HG03521 (cell line): ENCODE data around the gene COX5A.

Source experiments
- ATAC-seq: cut with Tn5 transposase; IDR thresholded peaks from one replicate; pipeline ENCODE4 v1.9.1; 2021; ENCODE audit warnings: mild to moderate bottlenecking, moderate library complexity; ENCODE audit not compliant: unreplicated experiment

The COX5A gene

GRCh38 chr15:74937590-74938371 is at the start of gene COX5A:
COX5A (minus strand) TSS chr15:74938073; CDS start chr15:74938014, 59 bp downstream.
- ATAC-seq: peak; percentile 83

- ATAC-seq: no peak
Measured at GRCh38 chr15:74983725-74984231, 45.9 kb upstream of the COX5A start.

- no peak for ATAC-seq
Measured at GRCh38 chr15:74982183-74982582, 44.3 kb upstream of the COX5A start.

- no peak for ATAC-seq
Measured at GRCh38 chr15:74978503-74978902, 40.6 kb upstream of the COX5A start.

GRCh38 chr15:74978077-74978476 is 40.2 kb upstream of the COX5A start:
- ATAC-seq: no peak

- ATAC-seq: no peak
Measured at GRCh38 chr15:74977599-74977998, 39.7 kb upstream of the COX5A start.

GRCh38 chr15:74976159-74976558 is 38.3 kb upstream of the COX5A start:
- ATAC-seq: no peak

- no peak for ATAC-seq
Measured at GRCh38 chr15:74967670-74968069, 29.8 kb upstream of the COX5A start.

GRCh38 chr15:74964794-74965193 is 26.9 kb upstream of the COX5A start:
- ATAC-seq: no peak

- ATAC-seq: no peak
Measured at GRCh38 chr15:74963213-74963612, 25.3 kb upstream of the COX5A start.

- ATAC-seq: no peak
Measured at GRCh38 chr15:74962671-74963070, 24.8 kb upstream of the COX5A start.

- ATAC-seq: no peak
Measured at GRCh38 chr15:74962219-74962618, 24.3 kb upstream of the COX5A start.

GRCh38 chr15:74961616-74962015 is 23.7 kb upstream of the COX5A start:
- ATAC-seq: no peak

GRCh38 chr15:74960995-74961588 is 23.2 kb upstream of the COX5A start:
- no peak for ATAC-seq

GRCh38 chr15:74960286-74960685 is 22.4 kb upstream of the COX5A start:
- ATAC-seq: no peak

- no peak for ATAC-seq
Measured at GRCh38 chr15:74959586-74959939, 21.7 kb upstream of the COX5A start.

GRCh38 chr15:74958908-74959585 is 21.2 kb upstream of the COX5A start:
- no peak for ATAC-seq

GRCh38 chr15:74958320-74958907 is 20.5 kb upstream of the COX5A start:
- ATAC-seq: no peak

GRCh38 chr15:74957476-74958035 is 19.7 kb upstream of the COX5A start:
- ATAC-seq: no peak

GRCh38 chr15:74956648-74957475 is 19.0 kb upstream of the COX5A start, which contains the start of gene RPP25:
RPP25 (minus strand) TSS chr15:74956772; CDS start chr15:74956583, 189 bp downstream.
- peak; percentile 76 for ATAC-seq
